Measurements from ENCODE around the gene LRRC27. TPM values are rescaled to one million over a fixed set of nuclear protein-coding genes. Genes with fewer than 3 reads are reported as not detected.

LRRC27 gene
- total RNA-seq, 2 experiments from 2014 or later = 13.0 to 17.3 TPM

- POLR2A ChIA-PET = interaction anchor here (1.3 kb wide), 1 partner anchor 21 kb away, joined by 3 read pairs; no protein-coding TSS in a partner anchor
These were observed 86.8 kb downstream of the LRRC27 start for GRCh38 chr10:132418527-132419416.

GRCh38 chr10:132419538-132420468 is 87.8 kb downstream of the LRRC27 start:
- peaks cover 63% of the 10 kb centered on the region for H3K4me1 ChIP-seq (ENCODE audit: insufficient read depth, low read length, poor library complexity, severe bottlenecking)
- no TSS peak for BruUV-seq (replicated peaks)
- no peaks in the 10 kb centered on the region for H3K9me2 ChIP-seq (ENCODE audit: insufficient read depth, low read length)
- TF ChIP-seq CTCF (conservative IDR thresholded peaks at IDR 0.05; ENCODE audit: low read length) (no peak), EZH2phosphoT487 (IDR thresholded peaks at IDR 0.05; ENCODE audit: borderline replicate concordance, low read depth, low read length) (no peak)
- no peaks in the 10 kb centered on the region for H3K9me3 ChIP-seq (ENCODE audit: low read length)
- H3K4me3 ChIP-seq (ENCODE audit: low read depth, low read length, poor library complexity, severe bottlenecking) = no peak overlapping the region
- H3K36me3 ChIP-seq (ENCODE audit: insufficient read depth, low read length) = no peaks in the 10 kb centered on the region
- peak overlapping the region; percentile 91 for H3K27ac ChIP-seq (ENCODE audit: low read depth, low read length, poor library complexity, severe bottlenecking)
- intact Hi-C loops (cut with micrococcal nuclease; ENCODE audit: unreplicated experiment) = loop anchor here (10.0 kb wide), 1 partner anchor 255 kb away; no protein-coding TSS in a partner anchor
- H4K20me1 ChIP-seq (ENCODE audit: insufficient read depth, low read length) = no peaks in the 10 kb centered on the region
- no peaks in the 10 kb centered on the region for H3K79me2 ChIP-seq (ENCODE audit: insufficient read depth, low read depth, low read length)
- peak; percentile 18 for DNase-seq (ENCODE audit: low spot score)
- H3K4me2 ChIP-seq (ENCODE audit: low read length) = peak overlapping the region; percentile 69
- POLR2A ChIA-PET = interaction anchor here (0.6 to 1.2 kb wide), 3 partner anchors 11 to 1575 kb away, joined by 3 to 4 read pairs (median 3); no protein-coding TSS in a partner anchor
- H2AFZ ChIP-seq (ENCODE audit: low read length) = peak overlapping the region; percentile 43; the same call in 1 of the 2 replicates
- CTCF ChIA-PET (ENCODE audit: unreplicated experiment) = no interaction called here

More at GRCh38 chr10:132418527-132419416, 86.8 kb downstream of the LRRC27 start:
- peaks cover 57% of the 10 kb centered on the region for H3K4me1 ChIP-seq (ENCODE audit: insufficient read depth, low read length, poor library complexity, severe bottlenecking)
- 0 out of 2 replicates have a peak overlapping the region, but pooled peaks have one; percentile 15 for H3K4me2 ChIP-seq (ENCODE audit: low read length)
- CTCF ChIA-PET (ENCODE audit: unreplicated experiment) = interaction anchor here (0.6 kb wide), 1 partner anchor 27 kb away, joined by 5 read pairs; no protein-coding TSS in a partner anchor
- no peaks in the 10 kb centered on the region for H3K9me3 ChIP-seq (ENCODE audit: low read length)
- intact Hi-C loops (cut with micrococcal nuclease; ENCODE audit: unreplicated experiment) = no loop called here
- H3K36me3 ChIP-seq (ENCODE audit: insufficient read depth, low read length) = no peaks in the 10 kb centered on the region
- H3K9me2 ChIP-seq (ENCODE audit: insufficient read depth, low read length) = no peaks in the 10 kb centered on the region
- TF ChIP-seq CTCF (conservative IDR thresholded peaks at IDR 0.05; ENCODE audit: low read length) (no peak), EZH2phosphoT487 (IDR thresholded peaks at IDR 0.05; ENCODE audit: borderline replicate concordance, low read depth, low read length) (no peak)
- peak; percentile 48 for DNase-seq (ENCODE audit: low spot score)
- no peaks in the 10 kb centered on the region for H3K79me2 ChIP-seq (ENCODE audit: insufficient read depth, low read depth, low read length)
- BruUV-seq (replicated peaks) = no TSS peak
- H2AFZ ChIP-seq (ENCODE audit: low read length) = no peak overlapping the region
- no peak overlapping the region for H3K4me3 ChIP-seq (ENCODE audit: low read depth, low read length, poor library complexity, severe bottlenecking)
- no peak overlapping the region for H3K27ac ChIP-seq (ENCODE audit: low read depth, low read length, poor library complexity, severe bottlenecking)
- H4K20me1 ChIP-seq (ENCODE audit: insufficient read depth, low read length) = no peaks in the 10 kb centered on the region
